Spleen (tissue), 11 donors: ENCODE data around the gene KDM2A. TPM values are rescaled to one million over a fixed set of nuclear protein-coding genes. Genes with fewer than 3 reads are reported as not detected.
A peak's percentile ranks its signal among the peaks of the same experiment; 100 is the strongest.
"Not testable (repeated sequence)": the region's sequence is repeated elsewhere in the genome, so short reads cannot be mapped to it uniquely, and the experiment has no call there.

Source experiments
- DNase-seq: peaks from one replicate; pipeline ENCODE4 v3.0.0-alpha.2; 2020
- H3K27ac ChIP-seq, 8 donors: fragments of 200-600 bp; sonication (generic) in 7 of 8; 1 replicate in 4 of 8; 2 replicates in 4 of 8; pipeline versions ENCODE4 v1.5.0 to v1.8.0; 2016 to 2021; ENCODE audit warnings: inconsistent platforms in 4 of 8, mild to moderate bottlenecking in 4 of 8, moderate library complexity in 1 of 8
- H3K27me3 ChIP-seq, 7 donors: fragments of 200-600 bp; sonication (generic) in 6 of 7; replicated peaks in 1 of 7; 1 replicate in 4 of 7; 2 replicates in 3 of 7; pipeline versions ENCODE4 v1.5.0 to v1.8.0; 2016 to 2021; ENCODE audit warnings: inconsistent platforms in 3 of 7, mild to moderate bottlenecking in 1 of 7
- H3K36me3 ChIP-seq, 6 donors: fragments of 200-600 bp; sonication (generic) in 5 of 6; 1 replicate in 4 of 6; 2 replicates in 2 of 6; pipeline versions ENCODE4 v1.5.0 to v1.8.0; 2016 to 2021; ENCODE audit warnings: inconsistent platforms in 2 of 6
- H3K4me1 ChIP-seq, 6 donors: fragments of 200-600 bp; sonication (generic) in 5 of 6; 1 replicate in 3 of 6; 2 replicates in 3 of 6; pipeline versions ENCODE4 v1.5.0 to v1.8.0; 2016 to 2021; ENCODE audit warnings: inconsistent platforms in 3 of 6
- H3K4me3 ChIP-seq, 8 donors: fragments of 200-600 bp; sonication (generic) in 7 of 8; 1 replicate in 4 of 8; 2 replicates in 4 of 8; pipeline versions ENCODE4 v1.5.0 to v1.8.0; 2016 to 2021; ENCODE audit warnings: inconsistent platforms in 4 of 8, mild to moderate bottlenecking in 4 of 8, moderate library complexity in 2 of 8
- H3K9me3 ChIP-seq, 8 donors: fragments of 200-600 bp; sonication (generic) in 7 of 8; 1 replicate in 4 of 8; 2 replicates in 4 of 8; pipeline versions ENCODE4 v1.5.0 to v1.8.0; 2016 to 2021; ENCODE audit warnings: inconsistent platforms in 4 of 8
- CTCF ChIP-seq, 11 experiments: fragments of 200-600 bp in 7 of 11; fragments of 450-650 bp in 4 of 11; sonication (generic) in 4 of 11; IDR thresholded peaks in 8 of 11; conservative IDR thresholded peaks in 3 of 11; 1 replicate in 7 of 11; 2 replicates in 4 of 11; pipeline versions ENCODE4 v1.4.0 to v1.8.0; 2016 to 2021; ENCODE audit warnings: antibody characterized with exemption in 11 of 11, inconsistent platforms in 4 of 11, mild to moderate bottlenecking in 1 of 11
- POLR2A ChIP-seq, 3 donors: fragments of 450-650 bp; IDR thresholded peaks; one replicate each; pipeline ENCODE4 v1.5.1; 2017; ENCODE audit warnings: antibody characterized with exemption in 3 of 3, mild to moderate bottlenecking in 1 of 3
- POLR2AphosphoS5 ChIP-seq, 3 donors: sonication (generic); formaldehyde crosslinking; IDR thresholded peaks; one replicate each; pipeline ENCODE4 v1.5.1; 2017; ENCODE audit warnings: antibody characterized with exemption in 3 of 3
- WGBS, 5 donors: extraction: QIAGEN DNeasy Blood & Tissue Kit in 3 of 5; methylation state at CpG; one replicate each; pipeline versions ENCODE4 v1.1.5 to v1.1.7; 2013 to 2018; 5-methylcytosine and 5-hydroxymethylcytosine counted together
- intact Hi-C: fragments of 100-400 bp; cut with DNase I; formaldehyde crosslinking; loops from one replicate; pipeline ENCODE4 v1.15.0; 2023; ENCODE audit warnings: low total_unique reads
- polyA plus RNA-seq, 3 donors: library from polyadenylated mRNA; stranded (reverse); fragments of 200-250 nt; gene quantifications; one replicate each; pipeline ENCODE4 v1.2.1, GENCODE V29; 2013
- total RNA-seq, 7 donors: library from RNA; depleted of rRNA in 3 of 7; stranded (reverse); fragments of >200 nt in 3 of 7; fragmentation: NEBNext Ultra II Directional in 4 of 7; extraction: Animal tissue kit (Norgen Biotek cat#: 25700) in 4 of 7; gene quantifications; one replicate each; pipeline versions ENCODE4 v1.1.0 to v1.2.1, GENCODE V29; 2016 to 2021
- donor health status: healthy with polysubstance abuse.
- donor health status: DM: no; HTN: no; CAD: no; lungs with moderate emphysema.
- donor health status: DM: no; HTN: no; CAD: no.
- donor health status: Bipolar disorder and iron deficiency.
- donor health status: healthy.
- donor health status: DM: no; HTN: no; CAD: no.
- donor health status: DM: yes; HTN: yes; CAD: no.

The KDM2A gene
- total and polyA plus RNA-seq, 10 donors, result 18.5 to 149 (median 125) TPM

DNA sequence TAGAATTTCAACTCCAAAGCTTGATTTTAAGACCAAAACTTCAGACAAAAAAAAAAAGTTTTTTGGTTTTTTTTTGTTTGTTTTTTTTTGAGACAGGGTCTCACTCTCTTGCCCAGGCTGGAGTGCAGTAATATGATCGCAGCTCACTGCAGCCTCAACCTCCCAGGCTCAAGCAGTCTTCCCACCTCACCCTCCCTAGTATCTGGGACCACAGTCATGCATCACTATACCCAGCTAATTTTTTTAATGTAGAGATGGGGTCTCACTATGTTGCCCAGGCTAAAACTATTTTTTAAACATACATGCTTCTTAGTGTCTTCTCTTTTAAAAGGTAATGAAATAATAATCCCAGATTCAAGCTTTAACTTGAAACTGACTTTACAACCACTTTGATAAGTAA, 111.8 kb downstream of the KDM2A start:
- H3K4me1 ChIP-seq, result peaks cover 0 to 18% (median 2%) of the 10 kb centered on the region in 6 donors
- no peak overlapping the region for H3K4me3 ChIP-seq
- WGBS, 5 donors, result 90 to 100% (median 94%) methylated on average over 1 of the region's 1 CpG
- peaks cover 0 to 100% (median 58%) of the 10 kb centered on the region in 6 donors for H3K36me3 ChIP-seq
- no peak for DNase-seq
- TF ChIP-seq POLR2AphosphoS5 (IDR thresholded peaks at IDR 0.05) (no peak), POLR2A (IDR thresholded peaks at IDR 0.05) (no peak), CTCF (IDR thresholded peaks at IDR 0.05 in 8 of 11, conservative IDR thresholded peaks at IDR 0.05 in 3 of 11) (no peak)
- no peak overlapping the region for H3K27ac ChIP-seq
- no peaks in the 10 kb centered on the region for H3K27me3 ChIP-seq
- intact Hi-C loops, result no loop called here
- no peaks in the 10 kb centered on the region for H3K9me3 ChIP-seq

GRCh38 chr11:67233584-67234190, 114.6 kb downstream of the KDM2A start:
- intact Hi-C loops, result no loop called here
- no peaks in the 10 kb centered on the region for H3K9me3 ChIP-seq
- peaks cover 4 to 32% (median 9%) of the 10 kb centered on the region in 6 donors for H3K4me1 ChIP-seq
- DNase-seq, result no peak
- no peak overlapping the region for H3K4me3 ChIP-seq
- no peak for TF ChIP-seq POLR2AphosphoS5 (IDR thresholded peaks at IDR 0.05)
- no peaks in the 10 kb centered on the region for H3K27me3 ChIP-seq
- H3K27ac ChIP-seq, result no peak overlapping the region
- WGBS, 5 donors, result 73 to 86% (median 77%) methylated on average over 7 of the region's 7 CpGs
- H3K36me3 ChIP-seq, result peaks cover 0 to 89% (median 45%) of the 10 kb centered on the region in 6 donors

- intact Hi-C loops, H3K9me3 ChIP-seq, DNase-seq, H3K4me3 ChIP-seq, H3K27ac ChIP-seq, H3K27me3 ChIP-seq: not testable (repeated sequence)
- Histone ChIP-seq H3K36me3 (peaks cover 0 to 80% (median 37%) of the 10 kb centered on the region in 6 donors), H3K4me1 (peaks cover 12 to 41% (median 18%) of the 10 kb centered on the region in 6 donors)
- WGBS, 5 donors, result 92 to 96% (median 95%) methylated on average over 8 of the region's 8 CpGs
These were observed 115.5 kb downstream of the KDM2A start for GRCh38 chr11:67234571-67234970.

- peaks cover 0 to 54% (median 11%) of the 10 kb centered on the region in 6 donors for H3K36me3 ChIP-seq
These were observed 118.5 kb downstream of the KDM2A start for GRCh38 chr11:67237574-67237973.

More at GRCh38 chr11:67237574-67237973, 118.5 kb downstream of the KDM2A start:
- WGBS, 5 donors, result 97 to 100% (median 98%) methylated on average over 1 of the region's 1 CpG
- peak overlapping the region in 1 of 8 donors; percentile 96 for H3K27ac ChIP-seq
- no peak overlapping the region for H3K4me3 ChIP-seq
- H3K9me3 ChIP-seq, result no peaks in the 10 kb centered on the region
- intact Hi-C loops, result no loop called here
- H3K4me1 ChIP-seq, result peaks cover 27 to 66% (median 42%) of the 10 kb centered on the region in 6 donors
- H3K27me3 ChIP-seq, result no peaks in the 10 kb centered on the region
- DNase-seq, result no peak
- no peak for TF ChIP-seq CTCF (IDR thresholded peaks at IDR 0.05 in 8 of 11, conservative IDR thresholded peaks at IDR 0.05 in 3 of 11)
- TF ChIP-seq POLR2A (IDR thresholded peaks at IDR 0.05), result no peak
- no peak for TF ChIP-seq POLR2AphosphoS5 (IDR thresholded peaks at IDR 0.05)
